Measurements from ENCODE around the gene GPRC5B.

Gene GPRC5B

DNA sequence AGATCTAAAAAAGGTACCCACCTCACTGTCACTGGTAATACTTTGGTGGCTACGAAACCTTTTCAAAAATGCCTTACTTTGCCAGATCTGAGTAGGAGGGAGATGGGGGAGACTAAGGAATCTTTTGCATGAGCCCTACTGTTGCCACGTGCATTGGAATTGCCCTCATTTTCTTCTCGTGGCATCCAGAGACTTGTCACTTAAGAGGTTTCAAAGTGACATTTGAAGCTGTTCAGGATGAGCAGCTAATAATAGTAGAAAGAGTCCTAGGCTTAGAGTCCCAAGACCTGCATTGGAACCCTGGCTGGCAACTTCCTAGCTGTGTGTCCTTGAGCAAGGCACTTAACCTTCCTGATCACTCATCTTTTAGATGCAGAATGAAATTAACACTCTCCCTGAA, 43.5 kb downstream of the GPRC5B start:
- Mint-ChIP-seq H3K27me3 (no peaks in the 10 kb centered on the region), H3K27ac (no peak overlapping the region), H3K36me3 (ENCODE audit: low read depth) (no peaks in the 10 kb centered on the region), H3K4me3 (no peak overlapping the region), H3K9me3 (no peaks in the 10 kb centered on the region), H3K4me1 (ENCODE audit: low read depth) (no peaks in the 10 kb centered on the region)
- intact Hi-C loops (cut with micrococcal nuclease), result no loop called here

DNA sequence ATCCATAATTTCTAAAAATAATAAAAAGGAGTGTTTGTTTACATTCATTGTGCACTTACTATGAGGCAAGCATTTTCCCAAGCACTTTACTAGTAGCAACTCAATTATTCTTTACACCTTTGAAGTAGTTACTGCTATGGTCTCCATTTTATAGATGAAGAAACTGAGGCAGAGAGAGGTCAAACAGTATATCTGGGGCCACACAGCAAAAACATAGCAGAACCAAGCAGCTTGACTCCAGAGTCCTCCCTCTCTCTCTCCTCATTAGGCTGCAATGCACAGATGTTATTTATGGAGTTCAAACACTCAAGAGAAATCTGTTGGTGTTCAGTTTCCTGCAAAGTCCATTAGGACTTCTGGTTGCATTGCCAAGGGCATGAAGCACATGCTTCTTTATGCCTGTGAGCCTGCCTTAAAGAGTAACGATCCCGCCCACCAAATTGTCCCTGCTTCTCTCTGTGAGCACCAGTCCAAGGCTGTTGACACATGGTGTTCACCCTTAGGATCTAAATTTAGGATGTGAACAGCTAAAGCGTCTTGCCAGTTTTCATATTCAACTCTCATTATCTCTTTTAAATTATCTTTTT, 44.0 kb downstream of the GPRC5B start:
- Mint-ChIP-seq H3K27ac (no peak overlapping the region), H3K9me3 (no peaks in the 10 kb centered on the region), H3K4me3 (no peak overlapping the region), H3K36me3 (ENCODE audit: low read depth) (no peaks in the 10 kb centered on the region), H3K4me1 (ENCODE audit: low read depth) (no peaks in the 10 kb centered on the region), H3K27me3 (no peaks in the 10 kb centered on the region)
- intact Hi-C loops (cut with micrococcal nuclease), result no loop called here

DNA sequence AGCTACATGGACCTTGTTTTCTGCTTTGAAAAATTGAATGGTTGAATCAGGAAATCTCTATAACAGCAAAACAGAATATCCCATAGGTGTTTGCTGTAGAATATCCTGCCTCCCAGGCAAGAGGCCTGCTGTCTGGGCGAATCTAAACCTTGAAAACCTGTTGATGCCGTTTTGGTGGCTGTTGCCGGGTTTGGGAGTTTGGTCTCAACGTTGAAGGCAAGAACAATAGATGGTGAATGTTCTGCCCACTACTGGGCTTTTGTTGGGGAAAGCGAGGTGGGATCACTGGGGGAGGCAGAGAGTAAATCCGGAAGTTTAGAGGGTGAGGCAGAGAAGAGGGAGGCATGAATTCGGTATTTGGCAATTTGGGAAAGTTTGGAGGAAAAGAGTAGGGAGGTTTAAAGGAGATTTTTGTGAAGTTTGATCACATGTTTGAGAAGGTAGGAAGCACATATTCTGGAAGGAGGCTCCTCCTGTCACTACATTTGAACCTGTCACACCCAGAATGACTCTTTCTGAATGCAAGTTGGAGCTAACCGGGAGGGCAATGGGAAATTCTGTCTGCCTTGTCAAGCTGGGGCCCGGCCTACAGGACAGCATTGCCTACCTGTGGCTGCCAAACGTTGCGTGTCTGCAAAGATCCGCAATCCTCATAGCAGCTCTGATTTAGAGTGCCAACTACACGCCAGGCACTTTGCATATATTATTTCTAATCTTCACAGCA, 46.5 kb downstream of the GPRC5B start:
- no peak overlapping the region for H3K4me3 Mint-ChIP-seq
- intact Hi-C loops (cut with micrococcal nuclease), result no loop called here
- H3K36me3 Mint-ChIP-seq (ENCODE audit: low read depth), result no peaks in the 10 kb centered on the region
- no peaks in the 10 kb centered on the region for H3K9me3 Mint-ChIP-seq
- no peaks in the 10 kb centered on the region for H3K27me3 Mint-ChIP-seq
- H3K4me1 Mint-ChIP-seq (ENCODE audit: low read depth), result no peaks in the 10 kb centered on the region
- H3K27ac Mint-ChIP-seq, result no peak overlapping the region

DNA sequence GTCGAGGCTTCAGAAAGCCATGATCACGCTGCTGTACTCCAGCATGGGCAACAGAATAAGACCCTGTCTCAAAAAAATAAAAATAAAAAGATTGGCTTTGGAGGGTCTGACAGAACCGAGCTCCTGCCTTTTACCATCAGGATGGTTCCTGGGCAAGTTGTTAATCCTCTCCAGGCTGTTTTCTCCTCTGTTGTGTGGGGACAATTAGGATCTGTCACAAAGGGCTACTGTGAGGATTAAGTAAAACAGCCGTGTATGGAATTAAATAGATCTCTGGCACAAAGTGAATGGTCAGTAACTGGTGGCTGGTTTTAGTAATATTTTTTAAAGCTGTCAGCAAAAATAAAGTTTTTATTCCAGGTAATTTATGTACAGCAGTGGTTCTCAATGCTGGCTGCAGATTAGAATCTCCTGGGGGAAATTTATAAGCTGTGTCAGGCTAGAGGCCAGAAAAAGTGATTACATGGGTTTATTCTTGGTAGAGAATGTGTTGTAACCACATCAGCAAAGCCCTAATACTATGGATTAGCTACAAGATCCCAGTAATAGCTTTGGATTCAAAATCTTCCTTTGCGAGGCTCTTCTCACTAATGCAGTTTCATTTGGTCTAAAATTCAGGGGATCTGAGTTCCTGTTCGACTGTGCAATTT, 47.2 kb downstream of the GPRC5B start:
- no peaks in the 10 kb centered on the region for H3K4me1 Mint-ChIP-seq (ENCODE audit: low read depth)
- H3K36me3 Mint-ChIP-seq (ENCODE audit: low read depth), result no peaks in the 10 kb centered on the region
- no peak overlapping the region for H3K4me3 Mint-ChIP-seq
- intact Hi-C loops (cut with micrococcal nuclease), result no loop called here
- H3K27ac Mint-ChIP-seq, result no peak overlapping the region
- H3K27me3 Mint-ChIP-seq, result no peaks in the 10 kb centered on the region
- no peaks in the 10 kb centered on the region for H3K9me3 Mint-ChIP-seq

DNA sequence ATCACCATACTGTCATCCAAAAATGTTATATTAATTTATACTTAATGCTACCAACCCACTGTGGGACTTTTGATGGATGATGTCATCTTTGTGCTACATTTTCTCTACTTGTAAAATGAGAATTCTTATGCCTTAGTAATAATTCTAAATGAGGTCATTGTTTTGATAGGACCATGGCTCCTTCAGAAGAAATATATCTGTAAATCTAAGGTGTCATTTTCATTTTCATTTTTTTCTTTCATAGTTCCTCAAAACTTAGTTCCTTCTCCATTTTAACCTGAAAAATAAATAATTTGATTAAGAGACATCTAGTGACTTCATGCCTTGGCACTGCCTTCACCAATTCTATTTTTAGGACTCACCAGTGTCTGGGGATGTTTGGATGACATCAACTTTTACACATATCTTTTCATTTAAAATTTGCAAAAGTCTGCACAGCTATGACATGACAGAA, 48.7 kb downstream of the GPRC5B start:
- no peaks in the 10 kb centered on the region for H3K27me3 Mint-ChIP-seq
- peaks cover 5% of the 10 kb centered on the region for H3K4me1 Mint-ChIP-seq (ENCODE audit: low read depth)
- H3K27ac Mint-ChIP-seq, result no peak overlapping the region
- intact Hi-C loops (cut with micrococcal nuclease), result no loop called here
- H3K36me3 Mint-ChIP-seq (ENCODE audit: low read depth), result no peaks in the 10 kb centered on the region
- no peaks in the 10 kb centered on the region for H3K9me3 Mint-ChIP-seq
- no peak overlapping the region for H3K4me3 Mint-ChIP-seq

DNA sequence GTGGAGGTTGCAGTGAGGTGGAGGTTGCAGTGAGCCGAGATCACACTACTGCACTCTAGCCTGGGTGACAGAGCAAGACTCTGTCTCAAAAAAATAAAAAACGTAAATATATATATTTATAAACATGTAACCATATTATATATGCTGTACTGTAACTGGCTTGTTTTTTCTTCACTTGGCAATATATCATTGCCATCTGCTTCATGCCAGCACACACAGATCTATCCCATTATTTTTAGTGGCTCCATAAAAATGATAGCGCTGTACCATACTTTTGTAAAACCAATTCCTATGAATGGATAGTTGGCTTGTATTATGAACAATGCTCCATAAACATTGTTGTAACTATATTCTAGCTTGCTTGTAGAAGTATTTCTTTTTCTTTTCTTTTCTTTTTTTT, 49.5 kb downstream of the GPRC5B start:
- Mint-ChIP-seq H3K27ac (no peak overlapping the region), H3K4me3 (no peak overlapping the region), H3K27me3 (no peaks in the 10 kb centered on the region), H3K36me3 (ENCODE audit: low read depth) (no peaks in the 10 kb centered on the region), H3K9me3 (no peaks in the 10 kb centered on the region), H3K4me1 (ENCODE audit: low read depth) (peaks cover 5% of the 10 kb centered on the region)
- intact Hi-C loops (cut with micrococcal nuclease), result no loop called here

DNA sequence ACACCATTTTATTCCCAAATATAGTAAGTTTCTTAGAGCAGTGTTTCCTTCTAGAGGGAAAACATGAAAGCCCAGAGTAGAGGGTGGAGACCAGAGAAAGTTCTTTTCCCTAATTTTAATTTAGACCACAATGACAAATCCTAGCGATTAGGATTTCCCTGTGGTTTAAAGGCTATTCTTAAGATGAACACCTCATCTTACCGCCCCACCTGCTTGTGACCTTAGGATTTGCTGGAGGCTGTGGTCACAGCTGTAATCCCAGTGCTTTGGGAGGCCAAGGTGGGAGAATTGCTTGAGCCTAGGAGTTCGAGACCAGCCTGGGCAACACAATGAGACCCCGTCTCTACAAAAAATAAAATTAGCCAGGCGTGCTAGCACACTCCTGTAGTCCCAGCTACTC, 51.1 kb downstream of the GPRC5B start:
- Mint-ChIP-seq H3K36me3 (ENCODE audit: low read depth) (no peaks in the 10 kb centered on the region), H3K27ac (no peak overlapping the region), H3K27me3 (no peaks in the 10 kb centered on the region), H3K4me3 (no peak overlapping the region), H3K4me1 (ENCODE audit: low read depth) (peaks cover 5% of the 10 kb centered on the region), H3K9me3 (no peaks in the 10 kb centered on the region)
- intact Hi-C loops (cut with micrococcal nuclease), result no loop called here

DNA sequence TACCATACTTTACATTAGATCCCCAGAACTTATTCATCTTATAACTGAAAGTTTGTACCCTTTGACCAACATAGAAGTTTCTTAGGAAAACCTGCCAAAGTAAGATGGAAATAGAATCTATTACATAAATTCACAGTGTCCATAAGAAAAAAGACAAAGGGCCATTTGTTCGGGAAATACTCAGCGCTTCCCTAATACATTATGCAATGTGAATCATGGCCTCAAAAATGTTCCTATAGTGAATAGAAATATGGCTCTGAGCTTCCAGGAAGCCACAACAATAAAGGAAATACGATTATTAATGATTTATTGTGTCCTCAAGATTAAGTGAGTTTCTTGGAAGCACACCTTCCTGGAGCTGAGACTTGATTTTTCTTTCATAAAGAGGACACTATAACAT, 51.5 kb downstream of the GPRC5B start:
- Mint-ChIP-seq H3K27ac (no peak overlapping the region), H3K4me3 (no peak overlapping the region), H3K4me1 (ENCODE audit: low read depth) (peaks cover 5% of the 10 kb centered on the region), H3K9me3 (no peaks in the 10 kb centered on the region), H3K36me3 (ENCODE audit: low read depth) (no peaks in the 10 kb centered on the region), H3K27me3 (no peaks in the 10 kb centered on the region)
- intact Hi-C loops (cut with micrococcal nuclease), result no loop called here

DNA sequence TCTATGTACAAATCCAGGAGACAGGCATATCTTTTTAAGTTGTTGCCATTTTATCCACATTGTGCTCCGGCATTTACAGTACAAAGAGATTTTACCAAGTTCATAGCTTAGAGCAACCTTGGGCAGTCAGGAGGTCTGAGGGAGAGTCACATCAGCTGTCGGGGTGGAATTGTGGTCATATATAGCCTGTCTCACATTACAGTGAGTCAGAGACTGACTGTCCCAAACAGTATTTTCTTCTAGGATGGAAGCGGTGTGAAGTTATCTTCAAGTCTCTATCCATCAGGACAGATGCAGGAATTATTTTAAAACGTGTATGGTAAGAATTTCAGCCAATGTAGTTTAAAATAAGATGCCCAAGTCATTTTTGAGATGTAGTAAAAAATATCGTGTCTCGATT, 53.0 kb downstream of the GPRC5B start:
- Mint-ChIP-seq H3K4me1 (ENCODE audit: low read depth) (peaks cover 5% of the 10 kb centered on the region), H3K36me3 (ENCODE audit: low read depth) (no peaks in the 10 kb centered on the region)
- intact Hi-C loops (cut with micrococcal nuclease), result no loop called here

DNA sequence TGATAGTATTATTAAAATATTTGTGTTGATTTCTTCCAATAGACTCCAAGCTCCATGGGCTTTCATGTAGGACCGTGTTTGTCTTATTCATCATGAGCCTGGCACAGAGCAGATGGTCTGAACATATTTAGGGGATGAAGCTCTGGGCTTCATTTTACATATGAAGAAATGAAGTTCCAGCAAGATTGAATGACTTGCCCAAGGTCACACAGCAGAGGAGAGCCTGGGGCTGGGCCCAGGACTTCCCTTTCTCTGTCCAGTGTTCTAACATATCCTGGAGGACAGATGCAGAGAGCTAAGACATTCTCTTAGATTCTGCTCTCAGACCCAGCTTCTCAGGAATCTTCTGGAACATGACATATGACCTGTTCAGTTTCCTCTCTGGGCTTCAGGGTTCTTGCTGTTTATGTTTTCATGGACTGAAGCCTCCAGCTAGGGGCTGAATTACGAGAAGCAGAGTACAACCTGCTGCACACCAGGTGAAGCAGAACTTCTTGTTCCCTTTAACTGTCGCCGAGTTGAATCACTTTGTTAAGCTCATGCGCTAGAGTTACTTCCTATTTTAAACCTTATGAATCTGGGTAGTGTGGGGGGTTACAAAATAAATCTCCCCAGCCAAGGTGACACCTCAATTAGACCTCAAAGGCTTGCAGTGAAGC, 53.6 kb downstream of the GPRC5B start:
- Mint-ChIP-seq H3K36me3 (ENCODE audit: low read depth) (no peaks in the 10 kb centered on the region), H3K4me3 (no peak overlapping the region), H3K4me1 (ENCODE audit: low read depth) (peaks cover 5% of the 10 kb centered on the region), H3K27me3 (no peaks in the 10 kb centered on the region), H3K9me3 (no peaks in the 10 kb centered on the region), H3K27ac (no peak overlapping the region)
- intact Hi-C loops (cut with micrococcal nuclease), result no loop called here

More for the DNA sequence above, 53.0 kb downstream of the GPRC5B start:
- Mint-ChIP-seq H3K27ac (no peak overlapping the region), H3K9me3 (no peaks in the 10 kb centered on the region), H3K4me3 (no peak overlapping the region), H3K27me3 (no peaks in the 10 kb centered on the region)

DNA sequence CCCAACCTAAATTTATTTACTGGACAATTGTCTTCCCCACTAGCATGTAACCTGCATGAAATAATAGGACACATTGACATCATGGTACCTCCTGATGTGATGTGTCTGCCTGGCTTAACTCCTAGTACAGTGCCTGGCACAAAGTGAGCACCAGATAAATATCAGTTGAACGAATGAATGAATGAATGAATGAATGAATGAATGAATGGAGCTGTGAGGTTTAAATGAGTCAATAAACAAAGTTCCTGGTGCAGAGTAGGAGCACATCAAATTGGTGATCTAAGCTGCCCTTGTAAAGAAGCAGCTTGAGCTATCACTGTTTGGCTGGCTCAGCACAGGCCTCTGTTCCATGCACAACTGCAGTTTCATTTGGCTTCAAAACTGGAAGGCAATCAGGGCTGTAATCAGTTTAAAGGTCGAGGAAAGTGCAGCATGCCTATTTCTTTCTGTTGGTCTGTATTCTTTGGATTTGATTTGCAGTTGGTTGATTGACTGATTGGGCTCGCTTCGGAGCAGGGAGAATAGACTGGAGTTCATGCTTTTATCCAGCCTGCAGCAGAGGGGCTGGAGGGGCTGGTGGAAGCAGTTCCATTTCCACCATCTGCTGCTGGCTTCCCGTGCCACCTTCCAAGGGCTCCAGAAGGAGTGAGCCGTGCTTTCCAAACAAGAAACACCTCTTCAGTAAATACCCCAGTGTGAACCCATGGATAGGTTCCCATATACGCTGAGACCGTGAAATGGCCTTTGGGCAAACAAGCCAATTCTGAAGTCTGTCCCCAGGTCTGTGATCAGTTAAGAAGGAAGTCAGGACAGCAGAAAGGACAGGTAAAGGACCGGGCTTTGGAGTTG, 54.6 kb downstream of the GPRC5B start:
- H3K27ac Mint-ChIP-seq, result no peak overlapping the region
- H3K4me3 Mint-ChIP-seq, result no peak overlapping the region
- H3K36me3 Mint-ChIP-seq (ENCODE audit: low read depth), result no peaks in the 10 kb centered on the region
- no peaks in the 10 kb centered on the region for H3K27me3 Mint-ChIP-seq
- peaks cover 5% of the 10 kb centered on the region for H3K4me1 Mint-ChIP-seq (ENCODE audit: low read depth)
- no peaks in the 10 kb centered on the region for H3K9me3 Mint-ChIP-seq
- intact Hi-C loops (cut with micrococcal nuclease), result no loop called here

DNA sequence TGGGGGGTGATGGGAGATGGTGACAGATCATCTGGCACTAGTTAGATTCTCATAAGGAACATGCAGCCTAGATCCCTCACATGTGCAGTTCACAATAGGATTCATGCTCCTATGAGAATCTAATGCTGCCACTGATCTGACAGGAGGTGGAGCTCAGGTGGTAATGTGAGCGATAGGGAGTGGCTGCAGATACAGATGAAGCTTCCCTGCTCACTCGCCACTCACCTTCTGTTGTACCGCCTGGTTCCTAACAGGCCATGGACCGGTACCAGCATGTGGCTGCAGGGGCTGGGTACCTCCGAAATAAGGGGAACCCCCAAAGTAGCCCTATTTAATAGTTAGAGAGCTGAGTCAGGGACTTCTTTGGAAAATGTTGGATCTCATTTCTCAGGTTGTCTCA, 60.4 kb downstream of the GPRC5B start:
- Mint-ChIP-seq H3K4me1 (ENCODE audit: low read depth) (no peaks in the 10 kb centered on the region), H3K36me3 (ENCODE audit: low read depth) (no peaks in the 10 kb centered on the region), H3K4me3 (no peak overlapping the region), H3K9me3 (no peaks in the 10 kb centered on the region), H3K27me3 (no peaks in the 10 kb centered on the region), H3K27ac (no peak overlapping the region)
- intact Hi-C loops (cut with micrococcal nuclease), result no loop called here

DNA sequence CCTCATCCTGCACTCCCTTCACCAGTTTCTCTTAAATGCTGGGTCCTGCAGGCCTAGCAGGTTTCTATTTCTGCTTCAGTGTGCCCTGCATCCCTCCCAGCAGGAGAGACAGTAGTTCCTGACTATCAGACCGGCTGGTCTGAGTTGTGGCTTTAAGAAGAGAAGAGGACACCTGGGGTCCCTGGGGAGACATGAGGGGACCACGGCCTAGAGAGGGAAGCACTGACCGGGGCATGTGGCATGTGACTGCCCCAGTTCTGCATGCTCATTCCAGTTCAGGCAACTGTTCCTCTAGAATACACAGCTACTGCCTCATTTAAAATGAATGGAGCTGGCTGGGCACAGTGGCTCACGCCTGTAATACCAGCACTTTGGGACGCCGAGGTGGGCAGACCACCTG, 61.3 kb downstream of the GPRC5B start:
- Mint-ChIP-seq H3K36me3 (ENCODE audit: low read depth) (no peaks in the 10 kb centered on the region), H3K4me1 (ENCODE audit: low read depth) (no peaks in the 10 kb centered on the region), H3K27ac (no peak overlapping the region), H3K9me3 (no peaks in the 10 kb centered on the region), H3K4me3 (no peak overlapping the region), H3K27me3 (no peaks in the 10 kb centered on the region)
- intact Hi-C loops (cut with micrococcal nuclease), result no loop called here
